NCI-H446 (cell line): Measurements from ENCODE around the gene CNTNAP2.
A peak's percentile ranks its signal among the peaks of the same experiment; 100 is the strongest.

Experiments
- DNase-seq, 2 experiments: peaks; one replicate each; lab custom pipeline; 2025; lab: John Stamatoyannopoulos, UW

CNTNAP2 gene

DNA sequence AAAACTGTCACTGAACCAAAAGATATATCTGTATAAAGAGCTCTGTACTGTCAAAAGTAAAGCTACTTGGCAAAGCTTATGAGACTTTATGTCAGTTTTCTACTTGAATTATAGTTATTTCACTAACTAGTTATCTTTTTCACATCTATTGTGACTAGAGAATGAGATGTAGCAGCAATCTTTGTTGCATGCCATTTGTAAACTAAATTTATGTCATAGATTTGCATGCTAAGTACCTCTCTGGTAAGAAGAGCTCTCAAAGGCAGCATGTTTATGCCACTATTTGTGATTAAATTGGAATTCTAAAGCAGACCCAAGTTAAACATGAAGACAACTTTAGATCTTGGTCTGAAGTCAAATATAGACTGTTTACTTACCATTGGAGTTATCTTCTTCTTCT lies 300.6 kb downstream of the CNTNAP2 start:
- no peak for DNase-seq

- DNase-seq = no peak
These were observed 306.8 kb downstream of the CNTNAP2 start for GRCh38 chr7:146423446-146423845.

GRCh38 chr7:146424084-146424483 lies 307.5 kb downstream of the CNTNAP2 start:
- DNase-seq = no peak

DNA sequence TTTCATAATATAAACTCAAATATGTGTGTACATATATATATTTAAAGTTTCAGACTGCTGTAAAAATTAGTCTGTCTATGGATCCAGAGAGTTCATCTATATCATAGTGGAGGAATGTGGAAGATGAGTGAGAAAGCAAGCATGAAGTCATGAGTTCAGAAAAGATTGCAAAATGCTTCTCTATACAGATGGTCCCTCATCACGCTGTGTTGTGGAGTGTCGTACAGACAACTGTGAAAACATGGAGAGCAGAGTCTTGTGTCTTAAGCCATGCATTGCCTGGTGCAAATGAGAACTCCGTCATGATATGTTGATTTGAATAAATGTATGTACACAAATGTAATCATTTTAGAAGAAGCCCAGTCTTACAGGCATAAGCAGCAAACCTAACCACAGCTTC lies 316.9 kb downstream of the CNTNAP2 start:
- no peak for DNase-seq

DNA sequence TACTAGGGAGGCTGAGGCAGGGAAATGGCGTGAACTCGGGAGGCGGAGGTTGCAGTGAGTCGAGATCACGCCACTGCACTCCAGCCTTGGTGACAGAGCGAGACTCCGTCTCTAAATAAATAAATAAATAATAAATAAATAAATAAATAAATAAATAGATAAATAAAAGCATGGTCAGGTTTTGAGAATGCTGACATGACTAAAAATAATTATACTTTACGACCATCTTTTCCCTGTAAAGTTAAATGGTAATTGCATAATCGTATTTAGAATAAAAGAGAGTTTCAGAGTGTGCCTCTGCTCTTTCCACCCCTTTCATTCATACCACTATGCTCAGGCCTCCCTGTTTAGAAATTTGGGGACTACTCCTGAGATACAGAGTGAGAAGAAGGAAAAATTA lies 326.5 kb downstream of the CNTNAP2 start:
- no peak for DNase-seq

DNA sequence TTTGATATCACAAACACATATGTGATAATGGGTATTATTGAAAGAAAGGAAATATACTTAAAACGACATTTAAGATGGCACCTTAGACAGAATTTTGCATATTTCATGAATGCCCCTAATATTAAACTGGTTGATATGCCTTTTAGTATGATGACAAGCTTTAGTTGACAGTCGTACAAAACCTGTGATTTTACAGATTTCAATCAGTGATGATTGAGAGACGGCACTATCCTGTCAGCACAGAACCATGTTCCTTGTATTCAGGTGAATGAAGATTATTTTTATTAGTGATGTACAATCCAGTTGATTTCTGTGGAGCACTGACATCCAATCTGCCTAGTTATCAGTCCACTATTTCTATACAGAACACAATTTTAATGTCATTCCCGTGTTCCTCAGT lies 333.0 kb downstream of the CNTNAP2 start:
- DNase-seq = no peak

DNA sequence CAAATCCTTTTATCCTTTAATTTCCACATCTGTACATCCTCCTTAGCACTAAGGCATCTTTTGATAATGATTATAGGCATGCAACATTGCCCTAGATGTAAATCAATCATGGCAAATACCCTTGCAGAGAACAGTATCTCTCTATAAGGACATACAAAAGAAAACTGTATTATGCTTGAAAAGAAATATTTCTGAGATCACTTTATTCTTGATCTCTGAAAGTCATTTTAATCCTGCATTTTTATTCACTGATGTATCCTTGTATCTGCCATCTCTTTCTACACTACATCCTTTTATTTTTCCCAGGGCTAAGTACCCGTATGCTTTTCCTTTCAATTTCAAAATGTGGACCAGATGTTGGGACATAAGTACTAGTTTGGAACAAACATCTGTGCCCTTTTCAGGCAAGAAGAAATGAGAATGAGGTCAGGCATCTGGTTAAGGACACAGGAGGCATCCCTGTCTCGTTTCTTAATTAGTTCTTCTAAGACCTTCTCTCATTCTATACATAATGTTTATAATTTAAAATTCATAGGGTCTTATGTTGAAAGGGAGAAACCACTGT lies 338.6 kb downstream of the CNTNAP2 start:
- no peak for DNase-seq

DNA sequence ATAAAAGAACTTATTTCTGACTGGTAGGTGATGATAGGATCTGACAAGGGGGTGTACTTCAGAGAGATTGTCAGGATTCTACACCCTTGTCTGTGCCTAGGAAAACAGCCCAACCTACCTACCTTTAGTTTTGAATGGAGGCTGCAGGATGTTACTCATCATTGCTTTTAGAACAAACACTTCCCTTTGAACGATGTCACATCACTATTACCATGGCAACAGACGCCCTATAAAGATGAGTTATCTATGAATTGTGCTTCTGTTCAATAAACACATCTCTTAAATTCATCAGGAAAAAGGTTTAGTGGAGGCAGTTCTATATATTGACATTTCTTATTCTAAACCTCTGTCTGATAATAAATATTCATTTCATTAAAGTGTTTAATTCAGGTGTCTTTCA lies 362.4 kb downstream of the CNTNAP2 start:
- no peak for DNase-seq

DNA sequence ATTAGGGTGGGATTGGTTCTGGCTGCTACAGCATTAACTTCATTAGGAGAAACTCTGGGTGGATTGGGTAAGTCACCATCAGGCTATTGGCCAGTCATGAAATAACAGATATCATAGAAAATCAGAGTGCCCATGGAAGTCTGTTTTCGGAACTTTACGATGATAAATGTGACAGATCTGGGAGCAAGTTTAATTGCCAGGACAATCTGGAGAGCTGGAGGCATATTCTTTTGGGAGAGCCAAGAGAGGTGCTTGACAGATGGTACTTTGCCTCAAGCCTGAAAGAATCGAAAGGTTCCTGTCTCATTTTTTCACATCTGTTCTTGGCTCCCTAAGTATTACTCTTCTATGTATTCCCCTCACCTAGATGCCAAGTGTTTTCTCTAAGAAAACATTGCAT lies 369.9 kb downstream of the CNTNAP2 start:
- DNase-seq = peak; percentile 81 to 95

DNA sequence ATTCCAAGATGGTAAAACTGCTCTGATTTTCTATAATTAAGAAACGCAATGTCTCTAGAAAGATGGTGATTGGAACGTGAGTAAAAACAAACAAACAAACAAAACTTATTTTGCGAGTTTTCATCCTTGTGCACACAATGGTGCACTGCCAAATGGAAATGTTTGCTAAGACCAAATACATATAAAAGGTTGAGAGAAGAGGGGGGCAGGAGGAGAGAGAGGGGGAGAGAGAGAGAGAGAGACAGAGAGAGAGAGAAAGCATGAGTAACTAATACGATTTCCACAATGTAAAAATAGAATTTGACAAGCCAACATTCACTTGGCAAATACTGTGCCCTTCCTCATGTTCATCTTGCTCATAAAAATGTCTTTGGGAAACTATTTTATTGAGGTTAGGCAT lies 375.4 kb downstream of the CNTNAP2 start:
- DNase-seq = no peak

- DNase-seq = no peak
These were observed 378.5 kb downstream of the CNTNAP2 start for GRCh38 chr7:146494952-146495596.

- no peak for DNase-seq
These were observed 380.1 kb downstream of the CNTNAP2 start for GRCh38 chr7:146496657-146497056.

GRCh38 chr7:146499970-146500369 lies 383.4 kb downstream of the CNTNAP2 start:
- DNase-seq = no peak

- DNase-seq = no peak
These were observed 387.2 kb downstream of the CNTNAP2 start for GRCh38 chr7:146503844-146504243.

DNA sequence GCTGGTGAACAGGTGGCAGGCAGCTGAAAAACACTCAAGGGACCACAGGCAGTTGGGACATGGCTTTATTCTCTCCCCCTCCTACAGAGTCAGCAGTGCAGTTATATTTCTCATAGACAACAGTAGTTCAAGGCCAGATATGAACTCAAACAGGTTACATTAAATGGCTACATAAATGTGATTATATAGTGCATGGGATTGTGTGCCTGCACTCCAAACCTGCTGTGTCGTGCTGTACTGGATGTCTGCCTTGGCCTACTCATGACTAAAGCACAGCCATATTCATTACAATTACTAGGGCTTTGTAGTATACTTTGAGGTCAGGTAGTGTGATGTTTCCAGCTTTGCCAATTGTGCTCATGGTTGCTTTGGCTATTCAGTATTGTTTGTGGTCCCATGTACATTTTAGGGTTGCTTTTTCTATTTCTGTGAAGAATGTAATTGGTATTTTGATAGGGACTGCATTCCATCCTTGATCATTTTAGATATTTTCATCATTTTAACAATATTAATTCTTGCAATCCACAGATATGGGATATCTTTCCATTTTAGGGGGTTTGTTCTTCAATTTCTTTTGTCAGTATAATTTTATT lies 393.6 kb downstream of the CNTNAP2 start:
- no peak for DNase-seq

DNA sequence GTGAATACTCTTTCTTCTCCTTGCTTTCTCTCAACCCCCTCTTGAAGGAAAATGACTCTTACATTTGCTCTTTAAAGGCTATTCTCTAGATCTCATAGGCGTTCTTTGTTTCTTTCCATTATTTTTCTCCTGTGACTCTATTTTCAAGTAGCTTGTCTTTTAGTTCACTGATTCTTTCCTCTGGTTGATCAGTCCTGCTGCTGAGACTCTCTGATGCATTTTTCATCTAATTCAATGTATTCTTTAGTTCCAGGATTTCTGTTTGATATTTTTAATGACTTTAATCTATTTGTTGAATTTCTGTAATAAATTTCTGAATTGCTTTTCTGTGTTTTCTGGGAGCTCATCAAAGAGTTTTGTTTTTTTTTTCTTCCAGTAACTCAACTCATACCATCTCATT lies 397.7 kb downstream of the CNTNAP2 start:
- DNase-seq = no peak

DNA sequence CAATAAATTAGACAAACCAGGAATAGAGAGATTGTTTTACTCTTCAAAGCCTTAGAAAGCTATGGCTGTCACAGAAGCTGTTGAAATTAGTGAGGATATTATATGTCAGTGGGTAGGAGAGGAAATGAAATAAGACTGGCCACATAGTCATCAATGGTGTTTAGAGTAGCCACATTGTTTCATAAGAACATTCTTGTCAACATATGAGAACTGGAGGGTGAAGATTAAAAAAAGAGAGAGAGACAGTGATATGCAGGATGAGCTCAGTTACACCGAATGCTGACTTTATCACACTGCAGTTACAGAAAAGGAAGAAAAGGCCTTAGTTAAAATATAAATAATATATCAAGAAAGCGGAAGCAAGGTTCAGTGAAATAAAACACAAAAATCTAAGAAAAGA lies 412.0 kb downstream of the CNTNAP2 start:
- DNase-seq = no peak

- DNase-seq = no peak
These were observed 423.2 kb downstream of the CNTNAP2 start for GRCh38 chr7:146539836-146540235.

- no peak for DNase-seq
These were observed 425.5 kb downstream of the CNTNAP2 start for GRCh38 chr7:146542101-146542500.

GRCh38 chr7:146544748-146545147 lies 428.1 kb downstream of the CNTNAP2 start:
- no peak for DNase-seq

DNA sequence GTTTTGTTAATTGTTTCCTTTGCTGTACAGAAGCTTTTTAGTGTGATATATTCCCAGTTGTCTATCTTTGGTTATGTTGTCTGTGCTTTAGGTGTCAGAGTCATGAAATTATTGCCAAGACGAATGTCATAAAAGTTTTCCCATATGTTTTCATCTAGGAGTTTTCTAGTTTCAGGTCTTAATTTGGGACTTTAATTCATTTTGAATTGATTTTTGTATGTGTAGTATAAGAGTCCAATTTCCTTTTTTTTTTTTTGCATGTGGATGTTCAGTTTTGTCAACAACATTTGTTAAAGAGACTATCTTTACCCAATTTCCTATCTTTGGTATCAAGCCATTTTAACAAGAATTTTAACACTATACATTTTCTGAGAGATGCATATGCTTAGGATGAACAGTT lies 432.2 kb downstream of the CNTNAP2 start:
- no peak for DNase-seq

- no peak for DNase-seq
These were observed 438.0 kb downstream of the CNTNAP2 start for GRCh38 chr7:146554556-146554955.

- no peak for DNase-seq
These were observed 441.4 kb downstream of the CNTNAP2 start for GRCh38 chr7:146557971-146558469.

DNA sequence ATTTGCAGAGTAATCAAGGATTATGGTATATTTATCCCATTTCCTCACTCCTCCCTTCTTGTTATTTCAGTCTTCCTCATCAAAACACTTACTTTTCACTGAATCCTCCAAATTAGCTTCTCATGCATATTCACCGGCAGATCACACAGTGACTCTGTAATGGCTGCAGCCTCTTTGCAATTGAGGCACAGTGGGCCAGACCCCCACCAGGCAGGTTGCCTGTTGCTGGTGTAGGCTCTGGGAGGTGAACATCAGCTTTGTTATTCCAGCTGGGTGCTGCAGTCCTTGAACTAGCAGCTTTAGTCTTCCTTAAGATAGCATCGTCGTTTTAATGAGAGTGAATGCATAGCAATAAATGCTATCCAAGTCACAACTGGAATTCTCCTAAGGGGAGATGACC lies 449.3 kb downstream of the CNTNAP2 start:
- no peak for DNase-seq
